ENCODE results near the gene STAB2.

STAB2 gene

DNA sequence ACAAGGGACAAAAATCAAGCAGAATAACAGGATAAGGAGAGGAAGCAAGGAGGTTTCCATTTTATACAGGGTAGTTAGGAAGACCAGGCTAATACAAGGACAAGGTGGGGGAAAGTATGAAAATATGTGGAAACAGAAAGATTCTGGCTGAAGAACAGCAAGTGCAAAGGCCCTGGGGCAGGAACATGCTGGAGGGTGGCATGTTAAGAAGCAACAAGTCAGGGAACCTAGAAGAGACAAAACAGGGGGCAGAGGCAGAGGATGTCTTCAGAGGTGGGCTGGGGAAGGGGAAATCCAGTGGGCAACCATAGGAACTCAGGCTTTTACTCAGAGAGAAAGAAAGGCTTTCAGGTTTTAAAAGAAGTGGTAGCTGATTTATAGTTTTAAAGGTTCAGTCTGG lies 199.1 kb downstream of the STAB2 start:
- Histone ChIP-seq H3K9me2 (replicated peaks; ENCODE audit: insufficient read depth, low read length) (no peaks in the 10 kb centered on the region), H3K4me1 (ENCODE audit: low read length) (no peaks in the 10 kb centered on the region), H3F3A (ENCODE audit: insufficient read depth, low read length) (no peaks in the 10 kb centered on the region), H4K20me1 (ENCODE audit: insufficient read depth, low read length) (no peaks in the 10 kb centered on the region), H2AFZ (ENCODE audit: low read length) (no peak overlapping the region), H3K27ac (ENCODE audit: low read length) (no peak overlapping the region), H3K4me3 (ENCODE audit: low read length) (no peak overlapping the region), H3K27me3 (replicated peaks; ENCODE audit: insufficient read depth, low read length) (no peaks in the 10 kb centered on the region), H3K79me2 (ENCODE audit: low read length) (no peaks in the 10 kb centered on the region), H3K36me3 (replicated peaks; ENCODE audit: insufficient read depth, low read length) (no peaks in the 10 kb centered on the region), H3K9me3 (replicated peaks; ENCODE audit: insufficient read depth, low read length) (no peaks in the 10 kb centered on the region), H3K9ac (ENCODE audit: low read length) (no peak overlapping the region), H3K4me2 (ENCODE audit: low read depth, low read length) (no peak overlapping the region)
- TF ChIP-seq EZH2phosphoT487 (IDR thresholded peaks at IDR 0.05; ENCODE audit: low read length) (no peak), EZH2 (optimal IDR thresholded peaks at IDR 0.05; ENCODE audit: low read depth, low read length) (no peak)
- TF ChIP-seq, protein P1, sequence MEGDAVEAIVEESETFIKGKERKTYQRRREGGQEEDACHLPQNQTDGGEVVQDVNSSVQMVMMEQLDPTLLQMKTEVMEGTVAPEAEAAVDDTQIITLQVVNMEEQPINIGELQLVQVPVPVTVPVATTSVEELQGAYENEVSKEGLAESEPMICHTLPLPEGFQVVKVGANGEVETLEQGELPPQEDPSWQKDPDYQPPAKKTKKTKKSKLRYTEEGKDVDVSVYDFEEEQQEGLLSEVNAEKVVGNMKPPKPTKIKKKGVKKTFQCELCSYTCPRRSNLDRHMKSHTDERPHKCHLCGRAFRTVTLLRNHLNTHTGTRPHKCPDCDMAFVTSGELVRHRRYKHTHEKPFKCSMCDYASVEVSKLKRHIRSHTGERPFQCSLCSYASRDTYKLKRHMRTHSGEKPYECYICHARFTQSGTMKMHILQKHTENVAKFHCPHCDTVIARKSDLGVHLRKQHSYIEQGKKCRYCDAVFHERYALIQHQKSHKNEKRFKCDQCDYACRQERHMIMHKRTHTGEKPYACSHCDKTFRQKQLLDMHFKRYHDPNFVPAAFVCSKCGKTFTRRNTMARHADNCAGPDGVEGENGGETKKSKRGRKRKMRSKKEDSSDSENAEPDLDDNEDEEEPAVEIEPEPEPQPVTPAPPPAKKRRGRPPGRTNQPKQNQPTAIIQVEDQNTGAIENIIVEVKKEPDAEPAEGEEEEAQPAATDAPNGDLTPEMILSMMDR (IDR thresholded peaks at IDR 0.05; ENCODE audit: low read length): no peak
- no peak for DNase-seq

DNA sequence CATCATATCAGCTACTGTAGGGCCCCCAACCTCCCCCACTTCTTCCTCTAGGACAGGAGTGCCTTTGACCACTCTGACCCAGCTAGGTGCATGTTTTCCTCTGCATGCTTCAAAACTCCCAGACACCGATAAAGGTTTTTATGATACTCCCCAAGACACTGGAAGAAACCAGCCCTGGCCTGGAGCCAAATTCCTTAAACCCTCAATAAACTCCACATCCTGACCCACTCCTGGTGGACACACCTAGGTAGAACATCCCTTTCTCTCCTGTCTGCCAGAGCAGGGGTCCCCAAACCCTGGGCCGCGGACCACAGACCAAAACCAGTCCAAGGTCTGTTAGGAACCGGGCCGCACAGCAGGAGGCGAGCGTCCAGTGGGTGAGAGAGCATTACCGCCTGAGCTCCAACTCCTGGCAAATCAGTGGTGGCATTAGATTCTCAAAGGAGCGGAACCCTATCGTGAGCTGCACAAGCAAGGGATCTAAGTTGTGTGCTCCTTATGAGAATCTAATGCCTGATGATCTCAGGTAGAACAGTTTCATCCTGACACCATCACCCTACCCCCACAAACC lies 204.4 kb downstream of the STAB2 start:
- TF ChIP-seq, protein P1 (IDR thresholded peaks at IDR 0.05; ENCODE audit: low read length): no peak
- TF ChIP-seq EZH2phosphoT487 (IDR thresholded peaks at IDR 0.05; ENCODE audit: low read length) (no peak), EZH2 (optimal IDR thresholded peaks at IDR 0.05; ENCODE audit: low read depth, low read length) (no peak)
- Histone ChIP-seq H3F3A (ENCODE audit: insufficient read depth, low read length) (no peaks in the 10 kb centered on the region), H3K36me3 (replicated peaks; ENCODE audit: insufficient read depth, low read length) (no peaks in the 10 kb centered on the region), H2AFZ (ENCODE audit: low read length) (no peak overlapping the region), H3K79me2 (ENCODE audit: low read length) (no peaks in the 10 kb centered on the region), H3K9me3 (replicated peaks; ENCODE audit: insufficient read depth, low read length) (no peaks in the 10 kb centered on the region), H3K4me1 (ENCODE audit: low read length) (no peaks in the 10 kb centered on the region), H3K27ac (ENCODE audit: low read length) (no peak overlapping the region), H3K27me3 (replicated peaks; ENCODE audit: insufficient read depth, low read length) (no peaks in the 10 kb centered on the region), H3K4me3 (ENCODE audit: low read length) (no peak overlapping the region), H4K20me1 (ENCODE audit: insufficient read depth, low read length) (no peaks in the 10 kb centered on the region), H3K9me2 (replicated peaks; ENCODE audit: insufficient read depth, low read length) (no peaks in the 10 kb centered on the region), H3K4me2 (ENCODE audit: low read depth, low read length) (no peak overlapping the region), H3K9ac (ENCODE audit: low read length) (no peak overlapping the region)
- DNase-seq: no peak

DNA sequence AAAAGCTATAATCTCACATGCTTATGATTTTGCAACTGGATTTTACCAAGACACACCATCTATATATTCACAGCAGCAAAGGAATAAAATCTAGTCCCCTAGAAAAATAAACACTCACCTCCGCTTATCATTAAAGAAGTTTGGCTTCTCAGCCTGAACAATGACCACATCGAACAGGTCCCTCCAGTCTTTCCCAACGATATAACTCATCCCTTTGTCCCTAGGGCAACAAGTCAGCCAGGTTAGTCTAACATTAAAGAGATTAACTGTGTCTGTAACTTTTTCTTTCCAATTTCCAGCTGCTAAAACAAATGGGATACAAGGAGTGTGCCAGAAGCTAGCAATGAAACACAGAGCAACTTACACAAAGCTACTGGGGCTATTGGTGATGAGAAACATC lies 206.0 kb downstream of the STAB2 start:
- H3K4me2 ChIP-seq (ENCODE audit: low read depth, low read length): no peak overlapping the region
- no peaks in the 10 kb centered on the region for H3F3A ChIP-seq (ENCODE audit: insufficient read depth, low read length)
- H3K9me3 ChIP-seq (replicated peaks; ENCODE audit: insufficient read depth, low read length): no peaks in the 10 kb centered on the region
- no peak overlapping the region for H3K27ac ChIP-seq (ENCODE audit: low read length)
- no peak overlapping the region for H2AFZ ChIP-seq (ENCODE audit: low read length)
- no peaks in the 10 kb centered on the region for H3K79me2 ChIP-seq (ENCODE audit: low read length)
- H3K9ac ChIP-seq (ENCODE audit: low read length): no peak overlapping the region
- H3K4me1 ChIP-seq (ENCODE audit: low read length): no peaks in the 10 kb centered on the region
- no peaks in the 10 kb centered on the region; the same call in 1 of the 2 replicates for H3K36me3 ChIP-seq (replicated peaks; ENCODE audit: insufficient read depth, low read length)
- H3K9me2 ChIP-seq (replicated peaks; ENCODE audit: insufficient read depth, low read length): no peaks in the 10 kb centered on the region
- no peak overlapping the region for H3K4me3 ChIP-seq (ENCODE audit: low read length)
- no peak for DNase-seq
- TF ChIP-seq, protein P1 (IDR thresholded peaks at IDR 0.05; ENCODE audit: low read length): no peak
- TF ChIP-seq EZH2phosphoT487 (IDR thresholded peaks at IDR 0.05; ENCODE audit: low read length) (no peak), EZH2 (optimal IDR thresholded peaks at IDR 0.05; ENCODE audit: low read depth, low read length) (no peak)
- H4K20me1 ChIP-seq (ENCODE audit: insufficient read depth, low read length): no peaks in the 10 kb centered on the region
- no peaks in the 10 kb centered on the region for H3K27me3 ChIP-seq (replicated peaks; ENCODE audit: insufficient read depth, low read length)
